HG03354 (cell line): ENCODE data around the gene MARCO.
"Not testable (repeated sequence)": the region's sequence is repeated elsewhere in the genome, so short reads cannot be mapped to it uniquely, and the experiment has no call there.

Source experiments
- ATAC-seq: cut with Tn5 transposase; IDR thresholded peaks from one replicate; pipeline ENCODE4 v1.9.1; 2021; ENCODE audit warnings: mild to moderate bottlenecking; ENCODE audit not compliant: unreplicated experiment, poor library complexity, severe bottlenecking

MARCO gene

GRCh38 chr2:118993392-118993752 is 51.4 kb downstream of the MARCO start:
- ATAC-seq, result no peak

- ATAC-seq, result no peak
Observed at GRCh38 chr2:118994172-118994700, 52.2 kb downstream of the MARCO start.

GRCh38 chr2:118994778-118995177 is 52.8 kb downstream of the MARCO start:
- ATAC-seq, result no peak

GRCh38 chr2:119003856-119004255 is 61.9 kb downstream of the MARCO start:
- not testable (repeated sequence) for ATAC-seq

- no peak for ATAC-seq
Observed at GRCh38 chr2:119004602-119005001, 62.6 kb downstream of the MARCO start.

GRCh38 chr2:119005051-119005450 is 63.1 kb downstream of the MARCO start:
- no peak for ATAC-seq

GRCh38 chr2:119005555-119005954 is 63.6 kb downstream of the MARCO start:
- no peak for ATAC-seq

- no peak for ATAC-seq
Observed at GRCh38 chr2:119006441-119006840, 64.4 kb downstream of the MARCO start.

- ATAC-seq, result no peak
Observed at GRCh38 chr2:119008108-119008507, 66.1 kb downstream of the MARCO start.

- no peak for ATAC-seq
Observed at GRCh38 chr2:119009110-119009509, 67.1 kb downstream of the MARCO start.

- ATAC-seq, result no peak
Observed at GRCh38 chr2:119010336-119010735, 68.3 kb downstream of the MARCO start.

GRCh38 chr2:119011162-119011909 is 69.3 kb downstream of the MARCO start:
- ATAC-seq, result peak; percentile 53

- ATAC-seq, result no peak
Observed at GRCh38 chr2:119011910-119012209, 69.9 kb downstream of the MARCO start.

- no peak for ATAC-seq
Observed at GRCh38 chr2:119012345-119013301, 70.6 kb downstream of the MARCO start.

GRCh38 chr2:119013671-119014070 is 71.7 kb downstream of the MARCO start:
- no peak for ATAC-seq

- ATAC-seq, result no peak
Observed at GRCh38 chr2:119015845-119016244, 73.9 kb downstream of the MARCO start.

GRCh38 chr2:119019521-119019920 is 77.5 kb downstream of the MARCO start:
- no peak for ATAC-seq

GRCh38 chr2:119022678-119023077 is 80.7 kb downstream of the MARCO start:
- ATAC-seq, result no peak

GRCh38 chr2:119023534-119023933 is 81.5 kb downstream of the MARCO start:
- no peak for ATAC-seq

- ATAC-seq, result no peak
Observed at GRCh38 chr2:119024152-119024551, 82.2 kb downstream of the MARCO start.

- ATAC-seq, result no peak
Observed at GRCh38 chr2:119024568-119024967, 82.6 kb downstream of the MARCO start.
